ENCODE data around the gene TBC1D2B. TPM values are rescaled to one million over a fixed set of nuclear protein-coding genes. Genes with fewer than 3 reads are reported as not detected.

The TBC1D2B gene
- total and polyA plus RNA-seq, 7 experiments from 2014 or later, result 7.4 to 119 (median 76.6) TPM

DNA sequence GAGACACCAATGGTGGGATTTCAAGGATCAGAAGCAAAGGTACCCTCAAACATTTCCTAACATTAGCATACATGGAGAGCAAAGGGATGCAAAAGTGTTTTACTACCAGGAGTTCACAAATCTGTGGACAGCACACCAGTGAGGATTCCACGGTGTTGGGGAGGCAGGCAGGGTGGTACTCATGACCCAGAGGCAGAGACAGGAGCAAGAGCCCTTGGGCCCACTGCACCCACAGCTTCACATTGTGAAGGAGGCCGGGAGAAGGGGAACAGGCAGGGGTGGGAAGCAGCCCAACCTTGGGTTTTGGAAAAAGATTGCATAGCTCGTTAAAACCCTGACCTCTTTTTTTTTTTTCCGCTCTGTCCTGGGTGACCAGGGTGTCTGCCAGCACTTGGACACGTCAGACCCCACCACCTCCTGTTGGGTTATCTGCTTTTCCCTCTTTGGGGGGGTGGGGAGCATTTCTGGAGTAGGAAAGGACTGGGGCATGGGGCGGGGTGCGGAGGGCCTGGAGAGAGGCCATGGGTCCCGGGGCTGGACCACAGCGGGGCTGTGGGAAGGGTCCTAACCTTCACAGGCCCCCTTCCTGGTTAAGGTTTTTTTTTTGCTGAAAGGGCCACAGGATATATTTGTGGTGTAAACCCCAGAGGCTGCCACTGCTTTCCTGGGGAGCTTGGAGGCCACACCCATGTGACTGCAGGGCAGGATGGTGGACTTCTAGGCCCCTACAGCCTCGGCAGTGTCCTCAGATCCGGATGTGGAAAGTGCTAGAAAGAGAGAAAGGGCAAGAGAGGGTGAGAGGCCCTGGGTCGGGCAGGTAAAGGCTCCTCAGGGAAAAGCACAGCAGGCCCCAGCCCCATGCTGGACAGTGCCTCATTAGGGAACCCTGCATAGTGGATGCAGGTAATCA, 27.3 kb upstream of the TBC1D2B start:
- CTCF ChIA-PET, result no interaction called here
- no peak for DNase-seq

DNA sequence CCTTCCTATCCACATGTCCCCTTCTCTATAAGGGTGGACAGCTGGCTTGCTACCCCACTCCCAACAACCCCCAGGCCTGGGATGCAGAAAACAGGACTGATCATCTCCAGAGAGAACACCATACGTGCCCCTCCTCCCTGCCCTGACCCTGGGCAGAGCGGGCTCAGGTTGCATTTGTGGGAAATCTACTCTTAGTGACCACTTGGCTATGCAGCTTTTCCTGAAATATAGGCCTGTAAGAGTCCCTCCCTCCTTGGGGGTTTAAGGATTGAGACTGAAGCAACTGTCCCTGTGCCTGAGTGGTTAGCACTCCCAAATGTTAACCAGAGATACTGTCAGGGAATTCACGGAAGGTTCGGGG, 26.6 kb upstream of the TBC1D2B start:
- Histone ChIP-seq H3K4me1 (ENCODE audit: control insufficient read depth in 2 of 2, insufficient read depth in 2 of 2, low read length in 2 of 2) (peaks cover 33 to 45% of the 10 kb centered on the region in 2 donors), H3K4me3 (ENCODE audit: low read length) (no peak overlapping the region)

More for the DNA sequence above, 27.3 kb upstream of the TBC1D2B start:
- Mint-ChIP-seq H3K4me1 (peaks cover 29 to 74% (median 35%) of the 10 kb centered on the region in 7 donors), H3K27ac (peak overlapping the region; percentile 13 to 94 (median 80)), H3K9me3 (no peaks in the 10 kb centered on the region), H3K27me3 (no peaks in the 10 kb centered on the region), H3K4me3 (peak overlapping the region in 3 of 10 donors; percentile 33 to 70 (median 68)), H3K36me3 (no peaks in the 10 kb centered on the region)
- Histone ChIP-seq H3K9me3 (ENCODE audit: control insufficient read depth in 2 of 3, low read length in 3 of 3) (no peaks in the 10 kb centered on the region), H3K36me3 (ENCODE audit: control insufficient read depth in 2 of 3, insufficient read depth in 3 of 3, low read length in 3 of 3) (no peaks in the 10 kb centered on the region), H3K4me1 (ENCODE audit: control insufficient read depth in 2 of 2, insufficient read depth in 2 of 2, low read length in 2 of 2) (peaks cover 33 to 45% of the 10 kb centered on the region in 2 donors), H3K4me3 (ENCODE audit: low read length) (no peak overlapping the region), H3K27me3 (ENCODE audit: control insufficient read depth in 2 of 2, insufficient read depth in 2 of 2, low read length in 2 of 2) (no peaks in the 10 kb centered on the region), H3K27ac (ENCODE audit: low read depth, low read length) (no peak overlapping the region)
- ATAC-seq, result no peak
- intact Hi-C loops (cut with micrococcal nuclease), result loop anchor here in 1 of 2 donors (5.0 kb wide), 1 partner anchor 38 kb away; no protein-coding TSS in a partner anchor
- POLR2A ChIA-PET, result interaction anchor here (0.9 kb wide), 1 partner anchor 13 kb away, joined by 4 read pairs; no protein-coding TSS in a partner anchor

DNA sequence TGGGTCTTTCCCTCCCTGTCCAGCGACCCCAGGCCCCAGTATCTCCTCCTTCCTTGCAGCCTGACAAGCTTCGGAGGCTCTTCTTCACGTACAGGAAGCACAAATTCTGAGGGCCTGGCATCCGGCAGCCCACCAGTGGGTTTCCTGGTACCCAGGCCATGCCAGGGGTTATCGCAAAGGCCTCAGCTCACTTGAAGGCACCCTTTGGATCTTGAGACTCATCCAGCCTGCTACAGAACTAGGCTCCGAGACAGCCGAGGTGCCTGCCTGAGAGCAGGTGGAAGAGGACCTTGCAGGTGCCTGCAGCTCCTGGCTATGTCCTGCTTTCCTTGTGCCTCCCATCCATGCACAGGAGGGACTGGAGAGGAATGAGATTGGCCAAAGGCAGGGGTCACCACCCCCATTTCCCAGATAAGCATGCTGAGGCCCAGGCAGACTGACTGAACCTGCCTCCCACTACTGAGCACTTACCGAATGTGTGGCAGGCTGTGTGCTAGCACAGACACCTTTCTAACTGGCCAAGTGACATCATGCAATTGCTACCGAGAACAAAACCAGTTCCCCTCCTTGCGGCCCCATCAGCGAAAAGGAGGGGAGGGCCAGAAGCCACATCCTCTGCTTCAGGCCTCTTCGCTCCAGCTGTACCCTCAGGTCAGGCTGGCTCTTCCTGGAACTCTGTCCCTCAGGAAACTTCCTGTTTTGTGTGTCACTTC, 26.1 kb upstream of the TBC1D2B start:
- DNase-seq (peak in 8 of 9 donors; percentile 24 to 66 (median 38)), ATAC-seq (peak; percentile 67)
- H3K36me3 ChIP-seq (ENCODE audit: control insufficient read depth in 2 of 3, insufficient read depth in 3 of 3, low read length in 3 of 3), result no peaks in the 10 kb centered on the region
- no peaks in the 10 kb centered on the region for H3K27me3 ChIP-seq (ENCODE audit: control insufficient read depth in 2 of 2, insufficient read depth in 2 of 2, low read length in 2 of 2)
- Mint-ChIP-seq H3K9me3 (no peaks in the 10 kb centered on the region), H3K27ac (peak overlapping the region; percentile 13 to 94 (median 81)), H3K36me3 (no peaks in the 10 kb centered on the region), H3K4me3 (peak overlapping the region in 8 of 10 donors; percentile 12 to 70 (median 40)), H3K27me3 (no peaks in the 10 kb centered on the region), H3K4me1 (peaks cover 29 to 71% (median 35%) of the 10 kb centered on the region in 7 donors)
- ChIA-PET CTCF (interaction anchor here (1.8 kb wide), 1 partner anchor 137 kb away, joined by 5 read pairs; no protein-coding TSS in a partner anchor), POLR2A (interaction anchor here (0.6 to 0.8 kb wide), 3 partner anchors 9 to 68 kb away, joined by 3 read pairs; no protein-coding TSS in a partner anchor)
- H3K27ac ChIP-seq (ENCODE audit: low read depth, low read length), result peak overlapping the region; percentile 52
- intact Hi-C loops (cut with micrococcal nuclease), result loop anchor here in 1 of 2 donors (2.0 to 5.0 kb wide), 2 partner anchors 27 to 36 kb away; partner anchors contain the start of gene TBC1D2B
- no peak overlapping the region for H3K4me3 ChIP-seq (ENCODE audit: low read length)
- peaks cover 33 to 45% of the 10 kb centered on the region in 2 donors for H3K4me1 ChIP-seq (ENCODE audit: control insufficient read depth in 2 of 2, insufficient read depth in 2 of 2, low read length in 2 of 2)
- no peaks in the 10 kb centered on the region for H3K9me3 ChIP-seq (ENCODE audit: control insufficient read depth in 2 of 3, low read length in 3 of 3)

More for the DNA sequence above, 26.6 kb upstream of the TBC1D2B start:
- Histone ChIP-seq H3K36me3 (ENCODE audit: control insufficient read depth in 2 of 3, insufficient read depth in 3 of 3, low read length in 3 of 3) (no peaks in the 10 kb centered on the region), H3K27me3 (ENCODE audit: control insufficient read depth in 2 of 2, insufficient read depth in 2 of 2, low read length in 2 of 2) (no peaks in the 10 kb centered on the region), H3K9me3 (ENCODE audit: control insufficient read depth in 2 of 3, low read length in 3 of 3) (no peaks in the 10 kb centered on the region), H3K27ac (ENCODE audit: low read depth, low read length) (peak overlapping the region; percentile 52)
- Mint-ChIP-seq H3K27me3 (no peaks in the 10 kb centered on the region), H3K9me3 (no peaks in the 10 kb centered on the region), H3K36me3 (no peaks in the 10 kb centered on the region), H3K4me3 (peak overlapping the region in 8 of 10 donors; percentile 12 to 70 (median 37)), H3K27ac (peak overlapping the region; percentile 13 to 94 (median 80)), H3K4me1 (peaks cover 29 to 74% (median 35%) of the 10 kb centered on the region in 7 donors)
- peak; percentile 1 for ATAC-seq
- ChIA-PET POLR2A (interaction anchor here (0.6 to 0.7 kb wide), 2 partner anchors 9 to 69 kb away, joined by 3 read pairs; no protein-coding TSS in a partner anchor), CTCF (interaction anchor here (1.8 kb wide), 1 partner anchor 138 kb away, joined by 5 read pairs; no protein-coding TSS in a partner anchor)
- intact Hi-C loops (cut with micrococcal nuclease), result loop anchor here in 1 of 2 donors (5.0 kb wide), 1 partner anchor 37 kb away; no protein-coding TSS in a partner anchor
- no peak for DNase-seq

DNA sequence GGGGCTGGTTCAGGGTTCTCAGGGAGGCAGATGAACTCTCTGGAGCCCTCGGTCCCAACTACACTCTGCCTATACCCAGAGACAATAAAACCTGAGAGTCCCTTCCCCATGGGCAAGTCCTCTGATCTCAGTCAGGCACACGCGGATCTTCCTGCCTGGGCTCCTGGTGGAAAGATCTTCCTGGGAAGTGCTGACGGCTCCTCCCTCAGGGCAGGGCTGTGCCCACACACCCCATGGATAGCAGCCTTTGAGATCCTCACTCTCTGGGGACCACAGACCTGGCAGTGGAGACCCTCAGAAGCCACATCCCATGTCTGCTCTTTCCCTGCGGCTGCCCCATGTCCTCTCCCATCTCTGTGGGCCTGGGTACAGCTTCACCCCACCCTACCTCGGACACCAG, 25.2 kb upstream of the TBC1D2B start:
- Histone ChIP-seq H3K4me1 (ENCODE audit: control insufficient read depth in 2 of 2, insufficient read depth in 2 of 2, low read length in 2 of 2) (peaks cover 33 to 41% of the 10 kb centered on the region in 2 donors), H3K9me3 (ENCODE audit: control insufficient read depth in 2 of 3, low read length in 3 of 3) (no peaks in the 10 kb centered on the region), H3K27me3 (ENCODE audit: control insufficient read depth in 2 of 2, insufficient read depth in 2 of 2, low read length in 2 of 2) (no peaks in the 10 kb centered on the region), H3K4me3 (ENCODE audit: low read length) (no peak overlapping the region), H3K27ac (ENCODE audit: low read depth, low read length) (no peak overlapping the region), H3K36me3 (ENCODE audit: control insufficient read depth in 2 of 3, insufficient read depth in 3 of 3, low read length in 3 of 3) (no peaks in the 10 kb centered on the region)
- H3K36me3 Mint-ChIP-seq, result no peaks in the 10 kb centered on the region
- peaks cover 29 to 64% (median 35%) of the 10 kb centered on the region in 7 donors for H3K4me1 Mint-ChIP-seq
- POLR2A ChIA-PET, result interaction anchor here (0.8 kb wide), 1 partner anchor 55 kb away, joined by 3 read pairs; no protein-coding TSS in a partner anchor
- H3K9me3 Mint-ChIP-seq, result no peaks in the 10 kb centered on the region
- peak overlapping the region in 1 of 10 donors; percentile 70 for H3K4me3 Mint-ChIP-seq
- CTCF ChIA-PET, result interaction anchor here (0.9 to 1.8 kb wide), 2 partner anchors 9 to 136 kb away, joined by 3 to 5 read pairs; no protein-coding TSS in a partner anchor
- H3K27ac Mint-ChIP-seq, result peak overlapping the region in 8 of 9 donors; percentile 3 to 94 (median 48)
- ATAC-seq (no peak), DNase-seq (no peak)
- H3K27me3 Mint-ChIP-seq, result no peaks in the 10 kb centered on the region
- intact Hi-C loops (cut with micrococcal nuclease), result loop anchor here in 1 of 2 donors (2.0 to 5.0 kb wide), 2 partner anchors 26 to 35 kb away; partner anchors contain the start of gene TBC1D2B

DNA sequence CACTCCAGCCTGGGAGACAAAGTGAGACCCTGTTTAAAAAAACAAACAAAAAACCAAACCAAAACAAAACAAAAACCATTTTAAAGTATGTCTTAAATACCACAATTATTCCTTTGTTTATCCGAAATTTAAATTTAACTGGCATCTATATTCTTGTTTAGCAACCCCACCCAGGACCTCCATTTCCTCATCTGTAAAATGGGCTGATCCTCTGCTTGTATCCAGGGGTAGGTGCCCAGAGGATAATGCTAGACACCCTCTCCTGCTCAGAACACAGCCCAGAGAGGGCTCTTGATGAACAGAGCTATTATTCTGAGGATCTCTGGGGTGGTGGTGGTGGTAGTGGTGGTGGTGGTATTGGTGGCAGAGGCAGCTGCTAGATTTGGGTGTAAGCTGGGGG, 24.7 kb upstream of the TBC1D2B start:
- ATAC-seq (no peak), DNase-seq (no peak)
- ChIA-PET CTCF (interaction anchor here (0.9 to 1.8 kb wide), 2 partner anchors 10 to 136 kb away, joined by 3 to 5 read pairs; no protein-coding TSS in a partner anchor), POLR2A (no interaction called here)
- Mint-ChIP-seq H3K27ac (peak overlapping the region in 6 of 9 donors; percentile 3 to 94 (median 48)), H3K27me3 (no peaks in the 10 kb centered on the region), H3K4me3 (peak overlapping the region in 1 of 10 donors; percentile 70), H3K4me1 (peaks cover 29 to 59% (median 35%) of the 10 kb centered on the region in 7 donors), H3K36me3 (no peaks in the 10 kb centered on the region), H3K9me3 (no peaks in the 10 kb centered on the region)
- Histone ChIP-seq H3K27ac (ENCODE audit: low read depth, low read length) (no peak overlapping the region), H3K27me3 (ENCODE audit: control insufficient read depth in 2 of 2, insufficient read depth in 2 of 2, low read length in 2 of 2) (no peaks in the 10 kb centered on the region), H3K9me3 (ENCODE audit: control insufficient read depth in 2 of 3, low read length in 3 of 3) (no peaks in the 10 kb centered on the region), H3K4me3 (ENCODE audit: low read length) (no peak overlapping the region), H3K4me1 (ENCODE audit: control insufficient read depth in 2 of 2, insufficient read depth in 2 of 2, low read length in 2 of 2) (peaks cover 33 to 41% of the 10 kb centered on the region in 2 donors), H3K36me3 (ENCODE audit: control insufficient read depth in 2 of 3, insufficient read depth in 3 of 3, low read length in 3 of 3) (no peaks in the 10 kb centered on the region)
- intact Hi-C loops (cut with micrococcal nuclease), result loop anchor here in 1 of 2 donors (2.0 to 5.0 kb wide), 2 partner anchors 25 to 35 kb away; partner anchors contain the start of gene TBC1D2B

Data from naive thymus-derived CD4-positive, alpha-beta T cell (primary cell).